Hepatocyte (in vitro differentiated cells): Measurements from ENCODE around the gene ARHGAP22.

ENCODE experiments used
- EZH2 ChIP-seq: fragments of 200-600 bp; sonication (generic); IDR thresholded peaks from 2 replicates; pipeline ENCODE4 v1.6.1; 2016; ENCODE audit warnings: antibody characterized with exemption, mild to moderate bottlenecking, borderline replicate concordance
- EZH2phosphoT487 ChIP-seq: fragments of 200-600 bp; sonication (generic); IDR thresholded peaks from one replicate; pipeline ENCODE4 v1.6.1; 2018; ENCODE audit warnings: antibody characterized with exemption, mild to moderate bottlenecking, low read depth, moderate library complexity; ENCODE audit not compliant: unreplicated experiment, severe bottlenecking
- TF ChIP-seq, protein P1 (sequence below): fragments of 200-600 bp; sonication (generic); IDR thresholded peaks from 2 replicates; pipeline ENCODE4 v1.5.1; 2016; ENCODE audit warnings: antibody characterized with exemption, mild to moderate bottlenecking; ENCODE audit not compliant: poor library complexity

GRCh38 chr10:48455055-48455391 lies 149.8 kb downstream of the ARHGAP22 start:
- TF ChIP-seq, protein P1, sequence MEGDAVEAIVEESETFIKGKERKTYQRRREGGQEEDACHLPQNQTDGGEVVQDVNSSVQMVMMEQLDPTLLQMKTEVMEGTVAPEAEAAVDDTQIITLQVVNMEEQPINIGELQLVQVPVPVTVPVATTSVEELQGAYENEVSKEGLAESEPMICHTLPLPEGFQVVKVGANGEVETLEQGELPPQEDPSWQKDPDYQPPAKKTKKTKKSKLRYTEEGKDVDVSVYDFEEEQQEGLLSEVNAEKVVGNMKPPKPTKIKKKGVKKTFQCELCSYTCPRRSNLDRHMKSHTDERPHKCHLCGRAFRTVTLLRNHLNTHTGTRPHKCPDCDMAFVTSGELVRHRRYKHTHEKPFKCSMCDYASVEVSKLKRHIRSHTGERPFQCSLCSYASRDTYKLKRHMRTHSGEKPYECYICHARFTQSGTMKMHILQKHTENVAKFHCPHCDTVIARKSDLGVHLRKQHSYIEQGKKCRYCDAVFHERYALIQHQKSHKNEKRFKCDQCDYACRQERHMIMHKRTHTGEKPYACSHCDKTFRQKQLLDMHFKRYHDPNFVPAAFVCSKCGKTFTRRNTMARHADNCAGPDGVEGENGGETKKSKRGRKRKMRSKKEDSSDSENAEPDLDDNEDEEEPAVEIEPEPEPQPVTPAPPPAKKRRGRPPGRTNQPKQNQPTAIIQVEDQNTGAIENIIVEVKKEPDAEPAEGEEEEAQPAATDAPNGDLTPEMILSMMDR, result no peak
- TF ChIP-seq EZH2phosphoT487, result no peak
- no peak for TF ChIP-seq EZH2
